NCI-H2029 (cell line): Measurements from ENCODE around the gene PPM1F.
"Not testable (repeated sequence)": the region's sequence is repeated elsewhere in the genome, so short reads cannot be mapped to it uniquely, and the experiment has no call there.

Experiments
- DNase-seq: peaks from one replicate; lab custom pipeline; 2025; lab: John Stamatoyannopoulos, UW

Gene PPM1F

GRCh38 chr22:21919526-21920307 is 32.9 kb downstream of the PPM1F start:
- DNase-seq: no peak

GRCh38 chr22:21918466-21919185 is 34.0 kb downstream of the PPM1F start:
- DNase-seq: no peak

GRCh38 chr22:21917959-21918261 is 34.7 kb downstream of the PPM1F start:
- DNase-seq: no peak

- DNase-seq: no peak
Observed at GRCh38 chr22:21917181-21917958, 35.3 kb downstream of the PPM1F start.

GRCh38 chr22:21916309-21916918 is 36.2 kb downstream of the PPM1F start:
- no peak for DNase-seq

- no peak for DNase-seq
Observed at GRCh38 chr22:21915624-21916308, 36.9 kb downstream of the PPM1F start.

- not testable (repeated sequence) for DNase-seq
Observed at GRCh38 chr22:21914033-21914642, 38.5 kb downstream of the PPM1F start.

- DNase-seq: not testable (repeated sequence)
Observed at GRCh38 chr22:21910367-21910766, 42.3 kb downstream of the PPM1F start.

- DNase-seq: no peak
Observed at GRCh38 chr22:21909871-21910270, 42.8 kb downstream of the PPM1F start.

GRCh38 chr22:21907638-21908522 is 44.8 kb downstream of the PPM1F start:
- DNase-seq: no peak

GRCh38 chr22:21905234-21905633 is 47.4 kb downstream of the PPM1F start:
- DNase-seq: not testable (repeated sequence)

- no peak for DNase-seq
Observed at GRCh38 chr22:21904250-21904789, 48.3 kb downstream of the PPM1F start.

- no peak for DNase-seq
Observed at GRCh38 chr22:21903283-21903682, 49.4 kb downstream of the PPM1F start.

GRCh38 chr22:21902296-21903087 is 50.2 kb downstream of the PPM1F start:
- no peak for DNase-seq

GRCh38 chr22:21898354-21898896 is 54.2 kb downstream of the PPM1F start:
- no peak for DNase-seq

- no peak for DNase-seq
Observed at GRCh38 chr22:21896951-21897513, 55.6 kb downstream of the PPM1F start.

GRCh38 chr22:21896275-21896674 is 56.4 kb downstream of the PPM1F start:
- DNase-seq: not testable (repeated sequence)

GRCh38 chr22:21894799-21895198 is 57.8 kb downstream of the PPM1F start:
- no peak for DNase-seq
